Duodenal mucosa (tissue), 2 donors: Measurements from ENCODE around the gene MARK1.

Experiments used
- H3K27ac ChIP-seq: one replicate; pipeline ENCODE4 v1.7.0; 2013; ENCODE audit warnings: low read depth, low read length
- H3K27me3 ChIP-seq, 2 donors: one replicate each; pipeline ENCODE4 v1.7.0; 2013; ENCODE audit warnings: low read length in 2 of 2, control low read depth in 1 of 2; ENCODE audit not compliant: insufficient read depth in 2 of 2, control insufficient read depth in 1 of 2
- H3K36me3 ChIP-seq, 2 donors: one replicate each; pipeline ENCODE4 v1.7.0; 2013; ENCODE audit warnings: low read length in 2 of 2, control low read depth in 1 of 2; ENCODE audit not compliant: insufficient read depth in 2 of 2, control insufficient read depth in 1 of 2
- H3K4me1 ChIP-seq, 2 donors: one replicate each; pipeline ENCODE4 v1.7.0; 2013; ENCODE audit warnings: low read length in 2 of 2, control low read depth in 1 of 2; ENCODE audit not compliant: insufficient read depth in 2 of 2, control insufficient read depth in 1 of 2
- H3K4me3 ChIP-seq, 2 donors: one replicate each; pipeline ENCODE4 v1.7.0; 2013; ENCODE audit warnings: low read length in 2 of 2, low read depth in 1 of 2
- H3K9ac ChIP-seq, 2 donors: one replicate each; pipeline ENCODE4 v1.7.0; 2013; ENCODE audit warnings: low read length in 2 of 2, low read depth in 1 of 2
- H3K9me3 ChIP-seq, 2 donors: one replicate each; pipeline ENCODE4 v1.7.0; 2013; ENCODE audit warnings: low read length in 2 of 2, control low read depth in 1 of 2; ENCODE audit not compliant: control insufficient read depth in 1 of 2

MARK1 gene

GRCh38 chr1:220527908-220528678 lies at the start of gene MARK1:
Gene MARK1, plus strand, starts transcription at chr1:220528136. Its CDS starts 687 bp downstream, at chr1:220528823.
- Histone ChIP-seq H3K4me3 (peak within 1 kb of the TSS; percentile 61 to 71), H3K27me3 (peaks cover 30 to 39% of the 10 kb centered on the region in 2 donors), H3K9ac (peak within 1 kb of the TSS; percentile 14 to 41)

GRCh38 chr1:220483700-220484099 lies 44.2 kb upstream of the MARK1 start:
- H3K36me3 ChIP-seq = no peaks in the 10 kb centered on the region
- no peaks in the 10 kb centered on the region for H3K4me1 ChIP-seq
- no peak overlapping the region for H3K9ac ChIP-seq
- no peak overlapping the region for H3K4me3 ChIP-seq
- no peaks in the 10 kb centered on the region for H3K9me3 ChIP-seq
- H3K27ac ChIP-seq = no peak overlapping the region
- no peaks in the 10 kb centered on the region for H3K27me3 ChIP-seq

More at GRCh38 chr1:220527908-220528678, at the start of gene MARK1:
- Histone ChIP-seq H3K36me3 (no peaks in the 10 kb centered on the region), H3K9me3 (no peaks in the 10 kb centered on the region), H3K27ac (peak within 1 kb of the TSS; percentile 7), H3K4me1 (peaks cover 0 to 6% of the 10 kb centered on the region in 2 donors)

GRCh38 chr1:220484135-220484534 lies 43.8 kb upstream of the MARK1 start:
- H3K27me3 ChIP-seq = no peaks in the 10 kb centered on the region
- H3K4me3 ChIP-seq = no peak overlapping the region
- H3K4me1 ChIP-seq = no peaks in the 10 kb centered on the region
- no peak overlapping the region for H3K27ac ChIP-seq
- no peaks in the 10 kb centered on the region for H3K9me3 ChIP-seq
- no peak overlapping the region for H3K9ac ChIP-seq
- H3K36me3 ChIP-seq = no peaks in the 10 kb centered on the region

GRCh38 chr1:220485131-220485530 lies 42.8 kb upstream of the MARK1 start:
- H3K9me3 ChIP-seq = no peaks in the 10 kb centered on the region
- H3K27ac ChIP-seq = no peak overlapping the region
- no peak overlapping the region for H3K9ac ChIP-seq
- no peak overlapping the region for H3K4me3 ChIP-seq
- no peaks in the 10 kb centered on the region for H3K27me3 ChIP-seq
- no peaks in the 10 kb centered on the region for H3K36me3 ChIP-seq
- no peaks in the 10 kb centered on the region for H3K4me1 ChIP-seq

GRCh38 chr1:220485791-220486190 lies 42.1 kb upstream of the MARK1 start:
- H3K9me3 ChIP-seq = no peaks in the 10 kb centered on the region
- no peaks in the 10 kb centered on the region for H3K27me3 ChIP-seq

GRCh38 chr1:220487297-220487820 lies 40.6 kb upstream of the MARK1 start:
- Histone ChIP-seq H3K36me3 (no peaks in the 10 kb centered on the region), H3K9me3 (no peaks in the 10 kb centered on the region), H3K9ac (no peak overlapping the region), H3K4me1 (no peaks in the 10 kb centered on the region), H3K27ac (no peak overlapping the region), H3K27me3 (no peaks in the 10 kb centered on the region), H3K4me3 (no peak overlapping the region)

More at GRCh38 chr1:220485791-220486190, 42.1 kb upstream of the MARK1 start:
- no peaks in the 10 kb centered on the region for H3K36me3 ChIP-seq
- H3K27ac ChIP-seq = no peak overlapping the region
- no peak overlapping the region for H3K4me3 ChIP-seq
- no peak overlapping the region for H3K9ac ChIP-seq
- no peaks in the 10 kb centered on the region for H3K4me1 ChIP-seq

GRCh38 chr1:220491891-220492290 lies 36.0 kb upstream of the MARK1 start:
- H3K9ac ChIP-seq = no peak overlapping the region

GRCh38 chr1:220497220-220497947 lies 30.6 kb upstream of the MARK1 start:
- Histone ChIP-seq H3K9ac (no peak overlapping the region), H3K4me3 (no peak overlapping the region), H3K27ac (no peak overlapping the region), H3K9me3 (no peaks in the 10 kb centered on the region), H3K27me3 (no peaks in the 10 kb centered on the region), H3K36me3 (no peaks in the 10 kb centered on the region), H3K4me1 (no peaks in the 10 kb centered on the region)

More at GRCh38 chr1:220491891-220492290, 36.0 kb upstream of the MARK1 start:
- no peaks in the 10 kb centered on the region for H3K36me3 ChIP-seq
- H3K4me1 ChIP-seq = no peaks in the 10 kb centered on the region
- no peaks in the 10 kb centered on the region for H3K27me3 ChIP-seq
- no peak overlapping the region for H3K4me3 ChIP-seq
- H3K27ac ChIP-seq = no peak overlapping the region
- no peaks in the 10 kb centered on the region for H3K9me3 ChIP-seq

GRCh38 chr1:220498188-220498587 lies 29.7 kb upstream of the MARK1 start:
- Histone ChIP-seq H3K4me1 (no peaks in the 10 kb centered on the region), H3K9ac (no peak overlapping the region), H3K27me3 (no peaks in the 10 kb centered on the region), H3K36me3 (no peaks in the 10 kb centered on the region), H3K27ac (no peak overlapping the region), H3K9me3 (no peaks in the 10 kb centered on the region), H3K4me3 (no peak overlapping the region)

GRCh38 chr1:220500372-220500771 lies 27.6 kb upstream of the MARK1 start:
- no peaks in the 10 kb centered on the region for H3K36me3 ChIP-seq
- no peak overlapping the region for H3K27ac ChIP-seq
- H3K4me3 ChIP-seq = no peak overlapping the region
- no peak overlapping the region for H3K9ac ChIP-seq
- no peaks in the 10 kb centered on the region for H3K27me3 ChIP-seq
- no peaks in the 10 kb centered on the region for H3K9me3 ChIP-seq
- no peaks in the 10 kb centered on the region for H3K4me1 ChIP-seq
